Measurements from ENCODE around the gene IL22.

The IL22 gene

DNA sequence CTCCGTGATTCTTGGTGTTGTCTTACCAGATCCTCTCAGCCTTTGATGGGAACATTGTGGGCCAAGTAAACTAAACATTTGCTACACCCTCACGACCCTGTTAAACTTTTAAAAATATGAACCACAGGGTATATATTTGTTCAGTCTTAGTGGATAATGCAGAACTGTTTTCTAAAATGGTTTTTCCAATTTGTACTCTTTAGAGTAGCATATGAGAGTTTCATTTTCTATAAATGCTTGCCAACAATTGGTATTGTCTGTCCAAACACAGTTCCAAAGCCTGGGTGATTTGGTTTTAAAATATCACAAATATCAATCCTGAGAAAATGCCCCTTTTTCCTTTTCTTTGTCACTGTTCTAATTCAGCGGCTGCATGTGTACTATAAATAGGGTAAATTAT lies 6.7 kb upstream of the IL22 start:
- no peak for DNase-seq
- H3K36me3 ChIP-seq (ENCODE audit: control insufficient read depth in 1 of 2, insufficient read depth in 2 of 2, low read length in 2 of 2): no peaks in the 10 kb centered on the region
- H3K14ac ChIP-seq (ENCODE audit: low read length): no peak overlapping the region
- no peak overlapping the region for H2AFZ ChIP-seq (ENCODE audit: insufficient read depth, low read length, poor library complexity)
- no peak overlapping the region for H3K18ac ChIP-seq (ENCODE audit: low read length)
- no peaks in the 10 kb centered on the region for H3K27me3 ChIP-seq (ENCODE audit: insufficient read depth, low read length)
- H2BK12ac ChIP-seq (ENCODE audit: low read length): no peak overlapping the region
- H3K4me3 ChIP-seq (ENCODE audit: low read depth, low read length): no peak overlapping the region
- no peak overlapping the region for H2AK5ac ChIP-seq (ENCODE audit: low read length)
- no peaks in the 10 kb centered on the region for H3K79me2 ChIP-seq (ENCODE audit: control insufficient read depth, insufficient read depth, low read length, poor library complexity)
- no peak overlapping the region for H4K12ac ChIP-seq (ENCODE audit: low read depth, low read length)
- H3K23ac ChIP-seq (ENCODE audit: low read length): no peak overlapping the region
- H3K79me1 ChIP-seq (ENCODE audit: low read length): no peaks in the 10 kb centered on the region
- no peak overlapping the region for H2BK120ac ChIP-seq (ENCODE audit: insufficient read depth, low read length, poor library complexity)
- H3K9ac ChIP-seq (ENCODE audit: low read length): no peak overlapping the region
- no peak overlapping the region for H2BK5ac ChIP-seq (ENCODE audit: low read depth, low read length, poor library complexity)
- no peak overlapping the region for H4K8ac ChIP-seq (ENCODE audit: low read depth, low read length)
- WGBS (ENCODE audit: extremely low coverage, insufficient coverage, insufficient read length): no CpG with 5 or more reads among the region's 3 CpGs
- no peak overlapping the region for H3K27ac ChIP-seq (ENCODE audit: low read depth, low read length)
- H3K4ac ChIP-seq (ENCODE audit: low read depth, low read length): no peak overlapping the region
- H3K9me3 ChIP-seq (ENCODE audit: insufficient read depth, low read depth, low read length): no peaks in the 10 kb centered on the region
- no peaks in the 10 kb centered on the region for H3K4me1 ChIP-seq (ENCODE audit: control insufficient read depth in 1 of 2, insufficient read depth in 2 of 2, low read length in 2 of 2)
- no peak overlapping the region for H3K4me2 ChIP-seq (ENCODE audit: low read length)
- H4K91ac ChIP-seq (ENCODE audit: low read depth, low read length): no peak overlapping the region

- no peaks in the 10 kb centered on the region for H3K79me1 ChIP-seq (ENCODE audit: low read length)
- no peak overlapping the region for H3K14ac ChIP-seq (ENCODE audit: low read length)
- H4K12ac ChIP-seq (ENCODE audit: low read depth, low read length): no peak overlapping the region
- no peak overlapping the region for H3K9ac ChIP-seq (ENCODE audit: low read length)
- H3K4ac ChIP-seq (ENCODE audit: low read depth, low read length): no peak overlapping the region
- H2AK5ac ChIP-seq (ENCODE audit: low read length): no peak overlapping the region
- no peak overlapping the region for H3K4me3 ChIP-seq (ENCODE audit: low read depth, low read length)
- H2AFZ ChIP-seq (ENCODE audit: insufficient read depth, low read length, poor library complexity): no peak overlapping the region
- no peak overlapping the region for H4K91ac ChIP-seq (ENCODE audit: low read depth, low read length)
- no peak for DNase-seq
- H3K79me2 ChIP-seq (ENCODE audit: control insufficient read depth, insufficient read depth, low read length, poor library complexity): no peaks in the 10 kb centered on the region
- no peak overlapping the region for H3K23ac ChIP-seq (ENCODE audit: low read length)
- no peaks in the 10 kb centered on the region for H3K4me1 ChIP-seq (ENCODE audit: control insufficient read depth in 1 of 2, insufficient read depth in 2 of 2, low read length in 2 of 2)
- no peak overlapping the region for H3K4me2 ChIP-seq (ENCODE audit: low read length)
- no peaks in the 10 kb centered on the region for H3K36me3 ChIP-seq (ENCODE audit: control insufficient read depth in 1 of 2, insufficient read depth in 2 of 2, low read length in 2 of 2)
- H3K18ac ChIP-seq (ENCODE audit: low read length): no peak overlapping the region
- no peaks in the 10 kb centered on the region for H3K27me3 ChIP-seq (ENCODE audit: insufficient read depth, low read length)
- H4K8ac ChIP-seq (ENCODE audit: low read depth, low read length): no peak overlapping the region
- no peaks in the 10 kb centered on the region for H3K9me3 ChIP-seq (ENCODE audit: insufficient read depth, low read depth, low read length)
- WGBS (ENCODE audit: extremely low coverage, insufficient coverage, insufficient read length): no CpG with 5 or more reads among the region's 3 CpGs
- H2BK120ac ChIP-seq (ENCODE audit: insufficient read depth, low read length, poor library complexity): no peak overlapping the region
- H2BK5ac ChIP-seq (ENCODE audit: low read depth, low read length, poor library complexity): no peak overlapping the region
- H2BK12ac ChIP-seq (ENCODE audit: low read length): no peak overlapping the region
- no peak overlapping the region for H3K27ac ChIP-seq (ENCODE audit: low read depth, low read length)
Observed at GRCh38 chr12:68259318-68259940, 6.0 kb upstream of the IL22 start.

- H3K9ac ChIP-seq (ENCODE audit: low read length): no peak overlapping the region
- no peak overlapping the region for H2BK120ac ChIP-seq (ENCODE audit: insufficient read depth, low read length, poor library complexity)
- H3K27me3 ChIP-seq (ENCODE audit: insufficient read depth, low read length): no peaks in the 10 kb centered on the region
- no peak overlapping the region for H3K4me3 ChIP-seq (ENCODE audit: low read depth, low read length)
- no peaks in the 10 kb centered on the region for H3K79me1 ChIP-seq (ENCODE audit: low read length)
- no peak overlapping the region for H3K18ac ChIP-seq (ENCODE audit: low read length)
- no peak overlapping the region for H3K27ac ChIP-seq (ENCODE audit: low read depth, low read length)
- H3K4me2 ChIP-seq (ENCODE audit: low read length): no peak overlapping the region
- no peak overlapping the region for H4K8ac ChIP-seq (ENCODE audit: low read depth, low read length)
- H3K14ac ChIP-seq (ENCODE audit: low read length): no peak overlapping the region
- H4K12ac ChIP-seq (ENCODE audit: low read depth, low read length): no peak overlapping the region
- no peaks in the 10 kb centered on the region for H3K9me3 ChIP-seq (ENCODE audit: insufficient read depth, low read depth, low read length)
- no peak overlapping the region for H4K91ac ChIP-seq (ENCODE audit: low read depth, low read length)
- no peak overlapping the region for H2BK12ac ChIP-seq (ENCODE audit: low read length)
- H3K4me1 ChIP-seq (ENCODE audit: control insufficient read depth in 1 of 2, insufficient read depth in 2 of 2, low read length in 2 of 2): no peaks in the 10 kb centered on the region
- H3K36me3 ChIP-seq (ENCODE audit: control insufficient read depth in 1 of 2, insufficient read depth in 2 of 2, low read length in 2 of 2): no peaks in the 10 kb centered on the region
- no CpG with 5 or more reads among the region's 5 CpGs for WGBS (ENCODE audit: extremely low coverage, insufficient coverage, insufficient read length)
- no peak for DNase-seq
- no peak overlapping the region for H3K23ac ChIP-seq (ENCODE audit: low read length)
- no peak overlapping the region for H2BK5ac ChIP-seq (ENCODE audit: low read depth, low read length, poor library complexity)
- H3K4ac ChIP-seq (ENCODE audit: low read depth, low read length): no peak overlapping the region
- no peak overlapping the region for H2AK5ac ChIP-seq (ENCODE audit: low read length)
- no peak overlapping the region for H2AFZ ChIP-seq (ENCODE audit: insufficient read depth, low read length, poor library complexity)
- no peaks in the 10 kb centered on the region for H3K79me2 ChIP-seq (ENCODE audit: control insufficient read depth, insufficient read depth, low read length, poor library complexity)
Observed at GRCh38 chr12:68252077-68252476, 1.3 kb downstream of the IL22 start.

DNA sequence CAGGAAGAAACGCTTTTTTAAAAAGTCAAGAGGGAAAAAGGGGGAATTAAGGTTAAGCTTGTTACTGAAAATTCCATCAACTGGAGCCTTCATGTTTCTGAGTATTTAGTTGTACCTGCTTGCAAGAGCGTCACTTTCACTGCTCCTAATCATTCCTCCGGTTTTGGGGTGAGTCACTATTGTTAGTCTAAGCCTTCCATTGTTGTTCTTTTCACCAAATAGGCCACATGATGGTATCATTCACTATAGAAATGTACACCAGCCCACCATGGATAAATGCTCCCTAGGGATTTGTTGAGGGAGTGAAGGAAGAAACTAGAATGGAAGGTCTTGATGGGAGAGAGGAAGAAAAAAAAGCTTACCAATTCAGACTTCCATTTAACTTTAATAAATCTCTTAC lies 3.0 kb downstream of the IL22 start:
- H3K9ac ChIP-seq (ENCODE audit: low read length): no peak overlapping the region
- no peak overlapping the region for H3K23ac ChIP-seq (ENCODE audit: low read length)
- H2BK5ac ChIP-seq (ENCODE audit: low read depth, low read length, poor library complexity): no peak overlapping the region
- H2BK120ac ChIP-seq (ENCODE audit: insufficient read depth, low read length, poor library complexity): no peak overlapping the region
- H4K8ac ChIP-seq (ENCODE audit: low read depth, low read length): no peak overlapping the region
- no peak overlapping the region for H2AK5ac ChIP-seq (ENCODE audit: low read length)
- no CpG with 5 or more reads among the region's 3 CpGs for WGBS (ENCODE audit: extremely low coverage, insufficient coverage, insufficient read length)
- no peak overlapping the region for H3K4me2 ChIP-seq (ENCODE audit: low read length)
- DNase-seq: no peak
- peaks cover 0 to 3% of the 10 kb centered on the region in 2 experiments for H3K4me1 ChIP-seq (ENCODE audit: control insufficient read depth in 1 of 2, insufficient read depth in 2 of 2, low read length in 2 of 2)
- H3K14ac ChIP-seq (ENCODE audit: low read length): no peak overlapping the region
- H3K4me3 ChIP-seq (ENCODE audit: low read depth, low read length): no peak overlapping the region
- H2AFZ ChIP-seq (ENCODE audit: insufficient read depth, low read length, poor library complexity): no peak overlapping the region
- no peak overlapping the region for H2BK12ac ChIP-seq (ENCODE audit: low read length)
- no peaks in the 10 kb centered on the region for H3K79me2 ChIP-seq (ENCODE audit: control insufficient read depth, insufficient read depth, low read length, poor library complexity)
- no peak overlapping the region for H4K12ac ChIP-seq (ENCODE audit: low read depth, low read length)
- no peaks in the 10 kb centered on the region for H3K9me3 ChIP-seq (ENCODE audit: insufficient read depth, low read depth, low read length)
- H3K27ac ChIP-seq (ENCODE audit: low read depth, low read length): no peak overlapping the region
- H4K91ac ChIP-seq (ENCODE audit: low read depth, low read length): no peak overlapping the region
- H3K4ac ChIP-seq (ENCODE audit: low read depth, low read length): no peak overlapping the region
- H3K79me1 ChIP-seq (ENCODE audit: low read length): no peaks in the 10 kb centered on the region
- H3K18ac ChIP-seq (ENCODE audit: low read length): no peak overlapping the region
- H3K36me3 ChIP-seq (ENCODE audit: control insufficient read depth in 1 of 2, insufficient read depth in 2 of 2, low read length in 2 of 2): no peaks in the 10 kb centered on the region
- H3K27me3 ChIP-seq (ENCODE audit: insufficient read depth, low read length): no peaks in the 10 kb centered on the region
